A549 (cell line): ENCODE measurements around the gene CDHR2. TPM values are rescaled to one million over a fixed set of nuclear protein-coding genes. Genes with fewer than 3 reads are reported as not detected.

Experiments
- ATAC-seq, 2 experiments: fragments of 200-7000 bp in 1 of 2; fragments of >200 bp in 1 of 2; cut with Nextera tagmentation in 1 of 2; cut with Tn5 transposase in 1 of 2; 3 replicates each; pipeline versions ENCODE4 v1.8.0 to v1.9.1; 2018 to 2020; ENCODE audit warnings: mild to moderate bottlenecking in 1 of 2, moderate library complexity in 1 of 2
- CTCF ChIA-PET: fragments of 300-600 bp; sonication (Branson Sonifier 250); formaldehyde crosslinking; extraction: SDS; loops from one replicate; lab custom pipeline; 2021; ENCODE audit warnings: antibody characterized with exemption, inconsistent platforms; lab: Yijun Ruan, JAX
- POLR2A ChIA-PET: fragments of 350-600 bp; formaldehyde crosslinking; extraction: SDS; loops from one replicate; lab custom pipeline; 2021; ENCODE audit warnings: antibody characterized with exemption, inconsistent platforms; lab: Yijun Ruan, JAX
- DNase-seq, 2 experiments: peaks; one replicate each; pipeline versions ENCODE4 v3.0.0 to v3.0.0-alpha.2; 2011 to 2016; ENCODE audit warnings: low read depth in 1 of 2, low spot score in 1 of 2
- FAIRE-seq: peaks from 2 replicates; lab custom pipeline; 2011; peaks lifted over from hg19 to GRCh38; lab: Jason Lieb, UNC
- H3K27ac ChIP-seq, 2 experiments: fragments of >200 bp; sonication (Bioruptor Twin); formaldehyde crosslinking; 3 replicates each; pipeline ENCODE4 v1.5.1; 2016 to 2017
- H3K4me1 ChIP-seq: fragments of >200 bp; sonication (Bioruptor Twin); formaldehyde crosslinking; 3 replicates; pipeline ENCODE4 v1.6.1; 2016
- H3K4me2 ChIP-seq: fragments of >200 bp; sonication (Bioruptor Twin); formaldehyde crosslinking; 3 replicates; pipeline ENCODE4 v1.6.1; 2016
- H3K4me3 ChIP-seq: fragments of >200 bp; sonication (Bioruptor Twin); formaldehyde crosslinking; 3 replicates; pipeline ENCODE4 v1.5.1; 2016
- H3K9me3 ChIP-seq: fragments of >200 bp; sonication (Bioruptor Twin); formaldehyde crosslinking; 3 replicates; pipeline ENCODE4 v1.6.1; 2016
- CBX2 ChIP-seq: fragments of 200-600 bp; sonication (generic); IDR thresholded peaks from 2 replicates; pipeline ENCODE4 v1.6.1; 2016; ENCODE audit warnings: low read depth, mild to moderate bottlenecking, borderline replicate concordance
- CEBPB ChIP-seq, 2 experiments: fragments of >200 bp in 1 of 2; sonication (Bioruptor Twin) in 1 of 2; formaldehyde crosslinking in 1 of 2; IDR thresholded peaks; 2 replicates each; pipeline ENCODE4 v1.6.1; 2012 to 2016
- CHD4 ChIP-seq: fragments of 200-600 bp; sonication (generic); IDR thresholded peaks from 2 replicates; pipeline ENCODE4 v1.6.1; 2016; ENCODE audit warnings: antibody characterized with exemption, mild to moderate bottlenecking, borderline replicate concordance
- CTCF ChIP-seq: fragments of >200 bp; sonication (Bioruptor Twin); formaldehyde crosslinking; IDR thresholded peaks from 3 replicates; pipeline ENCODE4 v1.5.1; 2016
- E2F6 ChIP-seq: IDR thresholded peaks from 2 replicates; pipeline ENCODE4 v1.6.1; 2012; ENCODE audit warnings: low read depth, borderline replicate concordance
- EHMT2 ChIP-seq: fragments of 200-600 bp; sonication (generic); IDR thresholded peaks from 2 replicates; pipeline ENCODE4 v1.6.1; 2016; ENCODE audit warnings: antibody characterized with exemption, low read depth, mild to moderate bottlenecking, moderate library complexity
- ESRRA ChIP-seq: fragments of 150-350 bp; IDR thresholded peaks from 2 replicates; pipeline ENCODE4 v1.6.1; 2014; ENCODE audit warnings: mild to moderate bottlenecking, low read length, borderline replicate concordance
- FOSL2 ChIP-seq, 2 experiments: fragments of 450-650 bp in 1 of 2; fragments of >200 bp in 1 of 2; sonication (Bioruptor Twin) in 1 of 2; formaldehyde crosslinking; IDR thresholded peaks; 2 replicates each; pipeline versions ENCODE4 v1.5.0 to v1.6.1; 2016 to 2020; ENCODE audit warnings: mild to moderate bottlenecking in 1 of 2, moderate library complexity in 1 of 2
- HDAC2 ChIP-seq: fragments of 200-600 bp; sonication (generic); IDR thresholded peaks from 2 replicates; pipeline ENCODE4 v1.6.1; 2016
- HEYL ChIP-seq: fragments of 250-450 bp; sonication (Bioruptor Pico); IDR thresholded peaks from 2 replicates; pipeline ENCODE4 v1.8.0; 2021; ENCODE audit warnings: mild to moderate bottlenecking, moderate library complexity
- HOXA7 ChIP-seq: fragments of 250-450 bp; sonication (Bioruptor Pico); IDR thresholded peaks from 2 replicates; pipeline ENCODE4 v1.5.0; 2020; ENCODE audit warnings: mild to moderate bottlenecking, moderate library complexity
- JUNB ChIP-seq: fragments of >200 bp; sonication (Bioruptor Twin); formaldehyde crosslinking; IDR thresholded peaks from 2 replicates; pipeline ENCODE4 v1.6.1; 2016
- KDM5A ChIP-seq: fragments of 200-600 bp; sonication (generic); IDR thresholded peaks from 2 replicates; pipeline ENCODE4 v1.6.1; 2016; ENCODE audit warnings: antibody characterized with exemption, mild to moderate bottlenecking
- MYC ChIP-seq: IDR thresholded peaks from 2 replicates; pipeline ENCODE4 v1.6.1; 2012; ENCODE audit warnings: mild to moderate bottlenecking, inconsistent platforms, low read length, improper control_type of control experiment, borderline replicate concordance
- NFE2L2 ChIP-seq: fragments of 150-350 bp; conservative IDR thresholded peaks from 2 replicates; pipeline ENCODE4 v1.6.1; 2014; ENCODE audit warnings: low read length
- NPAS2 ChIP-seq: fragments of 250-450 bp; sonication (Bioruptor Pico); IDR thresholded peaks from 2 replicates; pipeline ENCODE4 v1.8.0; 2022; ENCODE audit warnings: mild to moderate bottlenecking, moderate library complexity, borderline replicate concordance
- PBX3 ChIP-seq: IDR thresholded peaks from 2 replicates; pipeline ENCODE4 v1.6.1; 2012
- POLR2AphosphoS2 ChIP-seq: conservative IDR thresholded peaks from 2 replicates; pipeline ENCODE4 v1.6.1; 2012; ENCODE audit warnings: low read length, improper control_type of control experiment, inconsistent platforms
- SMC3 ChIP-seq: fragments of >200 bp; sonication (Bioruptor Twin); formaldehyde crosslinking; IDR thresholded peaks from 3 replicates; pipeline ENCODE4 v1.6.1; 2018; ENCODE audit warnings: inconsistent platforms
- SREBF2 ChIP-seq: fragments of 450-650 bp; IDR thresholded peaks from 2 replicates; pipeline ENCODE4 v1.6.1; 2014; ENCODE audit warnings: mild to moderate bottlenecking, moderate library complexity
- USF2 ChIP-seq: fragments of 450-650 bp; IDR thresholded peaks from 2 replicates; pipeline ENCODE4 v1.6.1; 2014; ENCODE audit warnings: antibody characterized with exemption
- ZFP36 ChIP-seq: fragments of 450-650 bp; IDR thresholded peaks from 2 replicates; pipeline ENCODE4 v1.6.1; 2014; ENCODE audit warnings: borderline replicate concordance; ENCODE audit not compliant: partially characterized antibody
- ZNF302 ChIP-seq: fragments of 250-450 bp; sonication (Bioruptor Pico); IDR thresholded peaks from 2 replicates; pipeline ENCODE4 v1.9.0; 2021; ENCODE audit warnings: inconsistent platforms, mild to moderate bottlenecking, moderate library complexity
- WGBS: methylation state at CpG from one replicate; pipeline ENCODE4 v1.1.6; 2017; ENCODE audit errors: missing lambda C conversion rate; 5-methylcytosine and 5-hydroxymethylcytosine counted together
- polyA plus RNA-seq, 4 experiments: library from polyadenylated mRNA; depleted of rRNA in 3 of 4; stranded (reverse); fragments of >200 nt; fragmentation: RNase III in 1 of 4; extraction: RNeasy Plus Mini Kit Qiagen cat#74134 plus additional on column Dnase treatment in 1 of 4; gene quantifications; 2 replicates in 3 of 4; 3 replicates in 1 of 4; pipeline ENCODE4 v1.2.3, GENCODE V29; 2011 to 2017

CDHR2 gene
- polyA plus RNA-seq, 2 of the 4 experiments (the other 2 are of a cell fraction) = 0.09 TPM; not detected in 1

- ChIA-PET POLR2A (no interaction called here), CTCF (interaction anchor here (1.1 kb wide), 1 partner anchor 74 kb away, joined by 3 read pairs; the partner anchor contains the start of gene FAF2)
- WGBS = 79% methylated on average over 10 of the region's 10 CpGs
- no peak overlapping the region for H3K4me3 ChIP-seq
- no peaks in the 10 kb centered on the region; the same call in 2 of the 3 replicates for H3K4me1 ChIP-seq
- TF ChIP-seq HOXA7 (CRISPR knock-in tag) (no peak), NFE2L2 (no peak), EHMT2 (no peak), CBX2 (no peak), HEYL (CRISPR knock-in tag) (no peak), KDM5A (no peak), CEBPB (IDR thresholded peaks at IDR 0.05) (no peak), PBX3 (no peak)
- TF ChIP-seq, all 56 proteins: peak for 0
- no peak for FAIRE-seq
- Histone ChIP-seq H3K9me3 (no peaks in the 10 kb centered on the region), H3K4me2 (no peak overlapping the region), H3K27ac (no peak overlapping the region)
- peak; percentile 46 to 70; a peak in 5 of 6 replicates for ATAC-seq
- DNase-seq = no peak
Observed at GRCh38 chr5:176521699-176522263, 27.4 kb upstream of the CDHR2 start.

- H3K4me2 ChIP-seq = no peak overlapping the region
- WGBS = over 99% methylated on average over 5 of the region's 6 CpGs
- H3K27ac ChIP-seq = no peak overlapping the region
- CTCF ChIA-PET = interaction anchor here (0.9 to 1.2 kb wide), 3 partner anchors 9 to 20 kb away, joined by 3 to 4 read pairs (median 3); no protein-coding TSS in a partner anchor
- POLR2A ChIA-PET = interaction anchor here (0.7 kb wide), 1 partner anchor 15 kb away, joined by 7 read pairs; no protein-coding TSS in a partner anchor
- FAIRE-seq = no peak
- DNase-seq = no peak
- TF ChIP-seq NFE2L2 = no peak
- TF ChIP-seq CHD4 = no peak
- no peak for TF ChIP-seq POLR2AphosphoS2
- no peak for TF ChIP-seq ESRRA
- TF ChIP-seq ZFP36 = no peak
- no peak for TF ChIP-seq JUNB
- no peak for TF ChIP-seq SREBF2
- no peak for TF ChIP-seq SMC3
- no peak for TF ChIP-seq FOSL2 (IDR thresholded peaks at IDR 0.05)
- no peak for TF ChIP-seq FOSL2 (CRISPR knock-in tag; IDR thresholded peaks at IDR 0.05)
- TF ChIP-seq USF2 = no peak
- no peak for TF ChIP-seq ZNF302
- no peak for TF ChIP-seq NPAS2 (CRISPR knock-in tag)
- TF ChIP-seq MYC = no peak
- TF ChIP-seq CTCF = no peak
- TF ChIP-seq HDAC2 = no peak
- TF ChIP-seq E2F6 = no peak
- TF ChIP-seq, all 56 proteins: peak for 0
- no peak overlapping the region for H3K4me3 ChIP-seq
- H3K4me1 ChIP-seq = no peaks in the 10 kb centered on the region; the same call in 2 of the 3 replicates
- no peaks in the 10 kb centered on the region for H3K9me3 ChIP-seq
- ATAC-seq = no peak
Observed at GRCh38 chr5:176524138-176524537, 25.0 kb upstream of the CDHR2 start.
